WTC11 (cell line): ENCODE results near the gene SDCCAG8. TPM values are rescaled to one million over a fixed set of nuclear protein-coding genes. Genes with fewer than 3 reads are reported as not detected.

Experiments
- ATAC-seq: fragments of 200-7000 bp; cut with Tn5 transposase; 2 replicates; pipeline ENCODE4 v1.10.0; 2021; ENCODE audit warnings: mild to moderate bottlenecking, moderate library complexity
- CTCF ChIA-PET: fragments of 300-600 bp; sonication (Branson Sonifier 250); formaldehyde crosslinking; loops from one replicate; lab custom pipeline; 2021; ENCODE audit warnings: antibody characterized with exemption; lab: Charles Lee
- POLR2A ChIA-PET: fragments of 350-600 bp; sonication (Branson Sonifier 250); formaldehyde crosslinking; loops from one replicate; lab custom pipeline; 2021; ENCODE audit warnings: antibody characterized with exemption; lab: Charles Lee
- DNase-seq: peaks from one replicate; pipeline ENCODE4 v3.0.0; 2021; ENCODE audit warnings: low spot score
- H3K27ac Mint-ChIP-seq: 2 replicates; pipeline ENCODE4 v1.8.0; 2021; ENCODE audit warnings: mixed read lengths
- H3K27me3 Mint-ChIP-seq: 2 replicates; pipeline ENCODE4 v1.8.0; 2021; ENCODE audit warnings: low read depth, mild to moderate bottlenecking, moderate library complexity, mixed read lengths
- H3K36me3 Mint-ChIP-seq: 2 replicates; pipeline ENCODE4 v1.8.0; 2021; ENCODE audit warnings: mixed read lengths
- H3K4me1 Mint-ChIP-seq: 2 replicates; pipeline ENCODE4 v1.8.0; 2022; ENCODE audit warnings: mixed read lengths
- H3K4me3 Mint-ChIP-seq: 2 replicates; pipeline ENCODE4 v1.8.0; 2021; ENCODE audit warnings: mild to moderate bottlenecking, moderate library complexity, mixed read lengths
- H3K9me3 Mint-ChIP-seq: 2 replicates; pipeline ENCODE4 v1.8.0; 2021; ENCODE audit warnings: mixed read lengths
- AR ChIP-seq: fragments of 250-450 bp; sonication (Bioruptor Pico); IDR thresholded peaks from 2 replicates; pipeline ENCODE4 v1.9.0; 2021; ENCODE audit warnings: mild to moderate bottlenecking
- ATF2 ChIP-seq: sonication (generic); formaldehyde crosslinking; IDR thresholded peaks from 2 replicates; pipeline ENCODE4 v1.8.1; 2022; ENCODE audit warnings: low read depth, missing genetic modification reagents, borderline replicate concordance
- CDX4 ChIP-seq: fragments of 250-450 bp; sonication (Bioruptor Pico); IDR thresholded peaks from 2 replicates; pipeline ENCODE4 v1.9.0; 2021; ENCODE audit warnings: moderate library complexity, mild to moderate bottlenecking, inconsistent platforms, borderline replicate concordance
- E2F1 ChIP-seq: sonication (generic); formaldehyde crosslinking; IDR thresholded peaks from 2 replicates; pipeline ENCODE4 v1.8.0; 2022; ENCODE audit warnings: mild to moderate bottlenecking, missing genetic modification reagents
- EMX1 ChIP-seq: fragments of 250-450 bp; sonication (Bioruptor Pico); IDR thresholded peaks from 2 replicates; pipeline ENCODE4 v1.8.0; 2021; ENCODE audit warnings: mild to moderate bottlenecking
- ERG ChIP-seq: fragments of 250-450 bp; sonication (Bioruptor Pico); IDR thresholded peaks from 2 replicates; pipeline ENCODE4 v1.8.0; 2021; ENCODE audit warnings: mild to moderate bottlenecking
- FOXP1 ChIP-seq: sonication (generic); formaldehyde crosslinking; IDR thresholded peaks from 2 replicates; pipeline ENCODE4 v1.8.0; 2022; ENCODE audit warnings: missing genetic modification reagents, mild to moderate bottlenecking, moderate library complexity, borderline replicate concordance
- GRHL2 ChIP-seq: fragments of 250-450 bp; sonication (Bioruptor Pico); IDR thresholded peaks from 2 replicates; pipeline ENCODE4 v1.8.0; 2022; ENCODE audit warnings: mild to moderate bottlenecking, moderate library complexity; ENCODE audit not compliant: insufficient replicate concordance, severe bottlenecking
- IRF2 ChIP-seq: sonication (generic); formaldehyde crosslinking; IDR thresholded peaks from 2 replicates; pipeline ENCODE4 v1.8.0; 2022; ENCODE audit warnings: low read depth, missing genetic modification reagents, borderline replicate concordance
- KAT7 ChIP-seq: sonication (generic); formaldehyde crosslinking; IDR thresholded peaks from 2 replicates; pipeline ENCODE4 v1.8.1; 2023; ENCODE audit warnings: missing genetic modification reagents, mild to moderate bottlenecking, borderline replicate concordance
- NFYB ChIP-seq: sonication (generic); formaldehyde crosslinking; conservative IDR thresholded peaks from 2 replicates; pipeline ENCODE4 v1.8.0; 2022; ENCODE audit warnings: low read depth, missing genetic modification reagents
- PRDM15 ChIP-seq: sonication (generic); formaldehyde crosslinking; IDR thresholded peaks from 2 replicates; pipeline ENCODE4 v1.8.0; 2022; ENCODE audit warnings: missing genetic modification reagents
- PREB ChIP-seq: sonication (generic); formaldehyde crosslinking; IDR thresholded peaks from 2 replicates; pipeline ENCODE4 v1.8.1; 2022; ENCODE audit warnings: mild to moderate bottlenecking, missing genetic modification reagents, moderate library complexity, borderline replicate concordance
- RELA ChIP-seq: sonication (generic); formaldehyde crosslinking; IDR thresholded peaks from 2 replicates; pipeline ENCODE4 v1.8.1; 2022; ENCODE audit warnings: missing genetic modification reagents, mild to moderate bottlenecking, borderline replicate concordance
- SMAD3 ChIP-seq: sonication (generic); formaldehyde crosslinking; IDR thresholded peaks from 2 replicates; pipeline ENCODE4 v1.8.0; 2022; ENCODE audit warnings: missing genetic modification reagents, mild to moderate bottlenecking, borderline replicate concordance
- ZNF121 ChIP-seq: sonication (generic); formaldehyde crosslinking; IDR thresholded peaks from 2 replicates; pipeline ENCODE4 v1.8.0; 2023; ENCODE audit warnings: missing genetic modification reagents
- ZNF416 ChIP-seq: fragments of 250-450 bp; sonication (Bioruptor Pico); IDR thresholded peaks from 2 replicates; pipeline ENCODE4 v1.9.0; 2021; ENCODE audit warnings: mild to moderate bottlenecking, inconsistent platforms
- ZNF423 ChIP-seq: fragments of 250-450 bp; sonication (Bioruptor Pico); IDR thresholded peaks from 2 replicates; pipeline ENCODE4 v2.1.2; 2022; ENCODE audit warnings: mild to moderate bottlenecking, moderate library complexity
- ZNF425 ChIP-seq: fragments of 250-450 bp; sonication (Bioruptor Pico); conservative IDR thresholded peaks from 2 replicates; pipeline ENCODE4 v1.9.0; 2021; ENCODE audit warnings: mild to moderate bottlenecking
- total RNA-seq: library from RNA; stranded (reverse); gene quantifications from 3 replicates; pipeline ENCODE4 v1.2.3, GENCODE V29; 2021

The SDCCAG8 gene
- total RNA-seq, 1 experiment from 2014 or later = 44.3 TPM

- H3K4me3 Mint-ChIP-seq = no peak overlapping the region
- peaks cover 4% of the 10 kb centered on the region for H3K36me3 Mint-ChIP-seq
- ChIA-PET CTCF (no interaction called here), POLR2A (no interaction called here)
- no peaks in the 10 kb centered on the region for H3K27me3 Mint-ChIP-seq
- DNase-seq (no peak), ATAC-seq (no peak)
- peaks cover 4% of the 10 kb centered on the region for H3K9me3 Mint-ChIP-seq
- no peak overlapping the region for H3K27ac Mint-ChIP-seq
- no peak for TF ChIP-seq AR
- no peak for TF ChIP-seq FOXP1 (CRISPR knock-in tag)
- no peak for TF ChIP-seq ZNF416
- TF ChIP-seq E2F1 = no peak
- no peak for TF ChIP-seq PREB (CRISPR knock-in tag)
- TF ChIP-seq NFYB (CRISPR knock-in tag) = no peak
- no peak for TF ChIP-seq ATF2 (CRISPR knock-in tag)
- TF ChIP-seq ERG (CRISPR knock-in tag) = no peak
- no peak for TF ChIP-seq PRDM15 (CRISPR knock-in tag)
- no peak for TF ChIP-seq ZNF121 (CRISPR knock-in tag)
- no peak for TF ChIP-seq RELA
- TF ChIP-seq EMX1 (CRISPR knock-in tag) = no peak
- no peak for TF ChIP-seq SMAD3 (CRISPR knock-in tag)
- TF ChIP-seq ZNF423 (CRISPR knock-in tag) = no peak
- no peak for TF ChIP-seq IRF2 (CRISPR knock-in tag)
- TF ChIP-seq GRHL2 (CRISPR knock-in tag) = no peak
- no peak for TF ChIP-seq ZNF425 (CRISPR knock-in tag)
- TF ChIP-seq KAT7 (CRISPR knock-in tag) = no peak
- TF ChIP-seq CDX4 (CRISPR knock-in tag) = no peak
- peaks cover 35% of the 10 kb centered on the region for H3K4me1 Mint-ChIP-seq
Measured at GRCh38 chr1:243312952-243313634, 57.3 kb downstream of the SDCCAG8 start.
